Activated CD8-positive, alpha-beta T cell treated with anti-CD3 and anti-CD28 coated beads for 36 hours (primary cell): ENCODE data around the gene ZDHHC23. TPM values are rescaled to one million over a fixed set of nuclear protein-coding genes. Genes with fewer than 3 reads are reported as not detected.
A peak's percentile ranks its signal among the peaks of the same experiment; 100 is the strongest.

Experiments
- ATAC-seq: fragments of 200-7000 bp; cut with Tn5 transposase; one replicate; pipeline ENCODE4 v1.10.0; 2021; ENCODE audit warnings: mild to moderate bottlenecking, moderate library complexity
- CTCF ChIA-PET: fragments of 350-600 bp; sonication (Branson Sonifier 250); formaldehyde crosslinking; loops from one replicate; lab custom pipeline; 2021; ENCODE audit warnings: antibody characterized with exemption; lab: Charles Lee
- POLR2A ChIA-PET: fragments of 350-600 bp; sonication (Branson Sonifier 250); formaldehyde crosslinking; loops from one replicate; lab custom pipeline; 2021; ENCODE audit warnings: antibody characterized with exemption; lab: Charles Lee
- DNase-seq: peaks from one replicate; pipeline ENCODE4 v3.0.0-alpha.2; 2020
- H3K27ac Mint-ChIP-seq: one replicate; pipeline ENCODE4 v1.8.0; 2021; ENCODE audit warnings: mild to moderate bottlenecking, mixed read lengths
- H3K27me3 Mint-ChIP-seq: one replicate; pipeline ENCODE4 v1.8.0; 2021; ENCODE audit warnings: mixed read lengths
- H3K36me3 Mint-ChIP-seq: one replicate; pipeline ENCODE4 v1.8.0; 2021; ENCODE audit warnings: low read depth, mixed read lengths
- H3K4me1 Mint-ChIP-seq: one replicate; pipeline ENCODE4 v1.8.0; 2021; ENCODE audit warnings: low read depth, mixed read lengths
- H3K4me3 Mint-ChIP-seq: one replicate; pipeline ENCODE4 v1.8.0; 2021; ENCODE audit warnings: mild to moderate bottlenecking, moderate library complexity, mixed read lengths
- H3K9me3 Mint-ChIP-seq: one replicate; pipeline ENCODE4 v1.8.0; 2021; ENCODE audit warnings: mixed read lengths
- intact Hi-C: fragments of 100-400 bp; cut with micrococcal nuclease; formaldehyde crosslinking; loops from one replicate; pipeline ENCODE4 v1.10.0; 2022
- total RNA-seq, 2 experiments: library from RNA; stranded (reverse); gene quantifications; one replicate each; pipeline ENCODE4 v1.2.3, GENCODE V29; 2021
- TF ChIP-seq, protein P1 (sequence below): fragments of 200-600 bp; IDR thresholded peaks from one replicate; pipeline ENCODE4 v1.8.0; 2022; ENCODE audit warnings: antibody characterized with exemption, mild to moderate bottlenecking

The ZDHHC23 gene
- total RNA-seq, 2 experiments from 2014 or later, result 2.7 to 3.4 TPM

DNA sequence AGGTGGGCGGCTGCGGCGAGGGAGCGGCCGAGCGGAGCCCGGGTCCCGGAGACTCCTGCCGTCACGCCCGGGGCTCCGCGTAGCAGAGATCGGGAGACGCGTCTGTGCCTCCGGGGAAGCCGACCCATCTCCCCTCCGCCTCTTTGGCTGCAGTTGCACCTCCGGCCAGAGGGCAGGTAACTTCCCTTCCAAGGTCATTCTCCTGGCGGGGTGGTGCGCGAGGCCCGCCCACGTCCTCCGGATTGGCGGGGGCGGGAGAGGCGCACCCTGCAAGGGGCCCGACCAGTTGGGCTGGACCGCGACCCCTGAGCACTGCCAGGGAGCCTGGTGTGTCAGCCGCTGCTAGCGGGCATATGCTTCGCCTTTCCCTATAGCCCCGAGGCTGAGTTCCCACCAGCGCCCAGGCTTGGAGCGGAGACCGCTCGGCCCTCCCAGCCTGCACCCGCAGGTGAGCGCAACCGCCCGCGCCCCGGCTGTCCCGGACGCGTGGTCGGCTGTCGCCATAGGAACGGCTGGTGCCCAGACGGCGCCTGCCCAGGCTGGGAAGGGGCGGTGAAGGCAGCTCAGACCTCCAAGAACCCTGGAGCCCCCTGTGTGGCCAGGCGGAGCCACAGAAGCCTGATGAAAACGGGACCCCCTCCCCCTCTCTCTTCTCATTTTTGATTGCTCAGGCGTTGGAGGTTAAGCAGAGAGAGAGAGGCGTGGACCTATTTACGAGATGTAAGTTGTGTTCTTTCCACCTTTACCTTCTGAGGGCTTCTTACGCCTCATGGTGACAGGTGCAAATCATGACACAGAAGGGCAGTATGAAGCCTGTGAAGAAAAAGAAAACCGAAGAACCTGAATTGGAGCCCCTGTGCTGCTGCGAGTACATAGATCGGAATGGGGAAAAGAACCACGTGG lies 453 bp downstream of the ZDHHC23 start:
- peak overlapping the region; percentile 60 for H3K4me3 Mint-ChIP-seq
- CTCF ChIA-PET, result no interaction called here
- no peak overlapping the region for H3K27ac Mint-ChIP-seq
- no peaks in the 10 kb centered on the region for H3K9me3 Mint-ChIP-seq
- peaks cover 23% of the 10 kb centered on the region for H3K27me3 Mint-ChIP-seq
- H3K36me3 Mint-ChIP-seq, result peaks cover 2% of the 10 kb centered on the region
- H3K4me1 Mint-ChIP-seq, result peaks cover 16% of the 10 kb centered on the region
- intact Hi-C loops, result no loop called here
- POLR2A ChIA-PET, result no interaction called here
- DNase-seq (peak; percentile 32), ATAC-seq (peak; percentile 43)
- TF ChIP-seq, protein P1, sequence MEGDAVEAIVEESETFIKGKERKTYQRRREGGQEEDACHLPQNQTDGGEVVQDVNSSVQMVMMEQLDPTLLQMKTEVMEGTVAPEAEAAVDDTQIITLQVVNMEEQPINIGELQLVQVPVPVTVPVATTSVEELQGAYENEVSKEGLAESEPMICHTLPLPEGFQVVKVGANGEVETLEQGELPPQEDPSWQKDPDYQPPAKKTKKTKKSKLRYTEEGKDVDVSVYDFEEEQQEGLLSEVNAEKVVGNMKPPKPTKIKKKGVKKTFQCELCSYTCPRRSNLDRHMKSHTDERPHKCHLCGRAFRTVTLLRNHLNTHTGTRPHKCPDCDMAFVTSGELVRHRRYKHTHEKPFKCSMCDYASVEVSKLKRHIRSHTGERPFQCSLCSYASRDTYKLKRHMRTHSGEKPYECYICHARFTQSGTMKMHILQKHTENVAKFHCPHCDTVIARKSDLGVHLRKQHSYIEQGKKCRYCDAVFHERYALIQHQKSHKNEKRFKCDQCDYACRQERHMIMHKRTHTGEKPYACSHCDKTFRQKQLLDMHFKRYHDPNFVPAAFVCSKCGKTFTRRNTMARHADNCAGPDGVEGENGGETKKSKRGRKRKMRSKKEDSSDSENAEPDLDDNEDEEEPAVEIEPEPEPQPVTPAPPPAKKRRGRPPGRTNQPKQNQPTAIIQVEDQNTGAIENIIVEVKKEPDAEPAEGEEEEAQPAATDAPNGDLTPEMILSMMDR, result no peak

DNA sequence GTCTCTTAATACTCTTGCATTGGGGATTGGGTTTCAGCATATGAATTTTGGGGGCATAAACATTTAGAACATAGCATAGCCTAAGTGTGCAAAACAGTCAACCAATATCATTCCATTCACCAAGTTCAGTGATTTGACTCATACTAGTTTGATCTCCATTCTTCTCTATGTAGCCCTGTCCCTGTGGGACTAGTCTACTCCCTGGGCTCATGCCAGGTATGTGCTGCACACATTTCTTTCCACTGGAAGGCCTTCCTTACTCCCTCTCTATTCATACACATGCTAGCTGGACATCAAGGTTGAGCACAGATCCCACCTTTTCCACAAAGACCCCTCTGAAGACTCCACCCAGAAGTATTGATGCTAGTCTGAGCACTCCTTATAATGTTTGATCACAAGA lies 5.1 kb downstream of the ZDHHC23 start:
- Mint-ChIP-seq H3K27ac (no peak overlapping the region), H3K4me3 (no peak overlapping the region), H3K36me3 (peaks cover 7% of the 10 kb centered on the region), H3K27me3 (peaks cover 10% of the 10 kb centered on the region), H3K9me3 (no peaks in the 10 kb centered on the region), H3K4me1 (peaks cover 19% of the 10 kb centered on the region)
- ChIA-PET CTCF (no interaction called here), POLR2A (no interaction called here)
- ATAC-seq, result no peak
- intact Hi-C loops, result no loop called here
- no peak for DNase-seq
- TF ChIP-seq, protein P1, result no peak

DNA sequence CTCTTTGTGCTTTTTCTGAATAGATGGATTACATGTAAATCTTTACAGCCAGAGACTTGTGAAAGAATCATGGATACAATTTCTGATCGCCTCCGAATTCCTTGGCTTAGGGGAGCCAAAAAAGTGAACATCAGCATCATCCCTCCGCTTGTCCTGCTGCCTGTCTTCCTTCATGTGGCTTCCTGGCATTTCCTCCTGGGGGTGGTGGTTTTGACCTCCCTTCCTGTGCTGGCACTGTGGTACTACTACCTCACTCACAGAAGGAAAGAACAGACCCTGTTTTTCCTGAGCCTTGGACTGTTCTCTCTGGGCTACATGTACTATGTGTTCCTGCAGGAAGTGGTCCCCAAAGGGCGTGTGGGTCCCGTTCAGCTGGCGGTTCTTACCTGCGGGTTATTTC lies 5.9 kb downstream of the ZDHHC23 start:
- Mint-ChIP-seq H3K4me3 (no peak overlapping the region), H3K4me1 (peaks cover 17% of the 10 kb centered on the region), H3K9me3 (no peaks in the 10 kb centered on the region), H3K36me3 (peaks cover 9% of the 10 kb centered on the region), H3K27me3 (peaks cover 8% of the 10 kb centered on the region), H3K27ac (no peak overlapping the region)
- POLR2A ChIA-PET, result no interaction called here
- ATAC-seq (no peak), DNase-seq (no peak)
- intact Hi-C loops, result no loop called here
- TF ChIP-seq, protein P1, result no peak
- CTCF ChIA-PET, result interaction anchor here (1.0 to 1.5 kb wide), 2 partner anchors 11 to 109 kb away, joined by 4 to 6 read pairs; no protein-coding TSS in a partner anchor

DNA sequence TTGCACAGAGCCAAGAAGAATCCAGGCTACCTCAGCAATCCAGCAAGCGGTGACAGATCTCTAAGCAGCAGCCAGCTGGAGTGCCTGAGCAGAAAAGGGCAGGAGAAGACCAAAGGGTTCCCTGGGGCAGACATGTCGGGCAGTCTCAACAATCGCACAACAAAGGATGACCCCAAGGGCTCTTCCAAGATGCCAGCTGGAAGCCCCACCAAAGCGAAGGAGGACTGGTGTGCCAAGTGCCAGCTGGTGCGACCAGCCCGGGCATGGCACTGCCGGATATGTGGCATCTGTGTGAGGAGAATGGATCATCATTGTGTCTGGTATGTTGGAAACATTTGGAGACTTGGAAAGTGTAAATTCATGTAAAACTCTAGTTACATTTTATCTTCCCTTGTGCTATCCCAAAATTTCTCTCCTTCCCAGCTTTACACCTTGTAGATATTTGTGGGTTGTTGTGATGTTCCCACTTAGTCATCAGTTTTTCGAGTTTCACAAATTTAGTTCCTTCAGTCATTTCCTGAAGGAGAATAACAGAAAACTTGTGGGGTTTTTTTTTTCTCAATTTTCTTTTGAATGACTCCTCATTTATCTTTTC lies 6.4 kb downstream of the ZDHHC23 start:
- no peak for ATAC-seq
- no peak for DNase-seq
- CTCF ChIA-PET, result interaction anchor here (1.0 to 1.5 kb wide), 3 partner anchors 12 to 110 kb away, joined by 3 to 6 read pairs (median 4); no protein-coding TSS in a partner anchor
- Mint-ChIP-seq H3K27me3 (peaks cover 4% of the 10 kb centered on the region), H3K36me3 (peaks cover 11% of the 10 kb centered on the region), H3K27ac (no peak overlapping the region), H3K4me3 (no peak overlapping the region), H3K9me3 (no peaks in the 10 kb centered on the region), H3K4me1 (peaks cover 13% of the 10 kb centered on the region)
- TF ChIP-seq, protein P1, result no peak
- intact Hi-C loops, result no loop called here
- POLR2A ChIA-PET, result no interaction called here

DNA sequence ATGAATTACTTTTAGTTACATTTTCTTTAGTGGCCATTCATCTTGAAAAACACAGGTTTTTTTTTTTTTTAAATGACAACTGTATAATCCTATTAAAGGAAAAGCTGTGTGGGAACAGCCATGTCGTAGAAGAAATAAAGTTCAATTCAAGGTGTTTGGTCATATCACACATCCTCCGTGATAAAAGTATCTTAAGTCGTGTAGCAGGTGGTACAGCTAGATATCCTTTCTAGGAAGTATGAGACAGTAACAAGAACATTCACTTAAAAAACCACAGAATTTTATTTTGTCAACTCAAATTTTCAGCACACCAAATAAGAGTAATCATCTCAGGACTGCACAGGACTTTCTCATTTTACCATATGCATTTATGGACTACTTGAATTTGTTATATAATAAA lies 16.1 kb downstream of the ZDHHC23 start:
- Mint-ChIP-seq H3K4me1 (peaks cover 4% of the 10 kb centered on the region), H3K27me3 (no peaks in the 10 kb centered on the region), H3K4me3 (no peak overlapping the region), H3K36me3 (peaks cover 6% of the 10 kb centered on the region), H3K9me3 (no peaks in the 10 kb centered on the region), H3K27ac (no peak overlapping the region)
- ATAC-seq, result no peak
- DNase-seq, result no peak
- CTCF ChIA-PET, result no interaction called here
- TF ChIP-seq, protein P1, result no peak
- POLR2A ChIA-PET, result no interaction called here
- intact Hi-C loops, result no loop called here
